ENCODE results near the gene CCDC192.

Gene CCDC192

DNA sequence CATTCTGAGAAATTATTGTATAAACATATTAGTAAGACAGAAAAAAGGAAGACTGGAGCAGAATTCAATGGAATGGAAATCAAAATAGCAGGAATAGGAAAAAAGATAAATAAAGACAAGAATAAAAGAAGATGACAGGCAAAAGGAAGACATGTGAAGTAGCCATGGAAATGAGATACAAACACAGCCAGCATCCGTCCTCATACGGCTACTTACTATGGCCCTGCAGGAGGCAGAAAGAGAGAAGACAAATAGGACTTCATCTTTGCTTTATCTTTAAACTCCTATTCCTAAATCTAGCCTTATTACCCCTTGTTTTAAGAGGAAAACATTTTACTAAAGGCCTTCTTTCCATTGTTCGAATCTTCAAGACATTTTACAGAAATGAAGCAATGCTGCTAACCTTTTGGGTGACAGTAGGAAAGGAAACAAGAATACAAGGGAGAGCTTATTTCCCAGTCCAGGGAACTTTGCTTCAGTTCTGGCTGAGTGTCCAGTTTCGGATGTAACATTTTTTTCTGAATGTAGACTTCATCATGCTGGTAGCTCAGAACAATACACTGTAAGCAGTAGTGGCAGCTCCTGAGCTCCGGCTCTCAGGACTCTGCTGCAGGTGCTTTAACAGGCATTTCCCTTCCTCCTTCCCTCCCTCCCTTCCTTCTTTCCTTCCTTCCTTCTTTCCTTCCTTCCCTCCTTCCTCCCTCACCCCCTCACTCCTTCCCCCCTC is 274.0 kb downstream of the CCDC192 start:
- no peak for DNase-seq

DNA sequence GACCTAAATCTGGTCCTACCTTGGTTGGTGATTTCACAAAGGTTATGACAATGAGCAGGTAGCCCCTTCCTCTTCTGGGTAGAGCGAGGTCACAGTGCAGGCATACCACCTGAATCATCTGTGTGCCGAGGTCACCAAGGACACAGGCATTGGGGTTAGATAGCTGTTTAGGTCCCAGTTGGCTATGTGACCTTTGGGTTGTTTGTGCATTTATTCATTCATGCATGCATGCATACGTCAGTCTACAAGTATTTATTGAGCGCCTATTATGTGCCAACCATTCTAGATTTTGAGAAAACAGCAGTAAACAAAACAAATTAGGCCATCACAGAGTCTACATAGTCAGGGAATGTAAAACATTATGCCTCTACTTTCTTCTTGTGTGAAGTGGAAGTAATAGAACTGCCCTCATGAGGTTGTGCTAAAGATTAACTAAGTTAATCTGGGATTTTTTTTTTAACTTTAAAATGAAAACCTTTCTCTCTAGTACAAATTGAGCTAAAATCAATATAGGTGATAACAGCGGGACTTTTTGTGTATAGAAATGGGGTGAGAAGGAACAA is 275.6 kb downstream of the CCDC192 start:
- TF ChIP-seq, protein P1, sequence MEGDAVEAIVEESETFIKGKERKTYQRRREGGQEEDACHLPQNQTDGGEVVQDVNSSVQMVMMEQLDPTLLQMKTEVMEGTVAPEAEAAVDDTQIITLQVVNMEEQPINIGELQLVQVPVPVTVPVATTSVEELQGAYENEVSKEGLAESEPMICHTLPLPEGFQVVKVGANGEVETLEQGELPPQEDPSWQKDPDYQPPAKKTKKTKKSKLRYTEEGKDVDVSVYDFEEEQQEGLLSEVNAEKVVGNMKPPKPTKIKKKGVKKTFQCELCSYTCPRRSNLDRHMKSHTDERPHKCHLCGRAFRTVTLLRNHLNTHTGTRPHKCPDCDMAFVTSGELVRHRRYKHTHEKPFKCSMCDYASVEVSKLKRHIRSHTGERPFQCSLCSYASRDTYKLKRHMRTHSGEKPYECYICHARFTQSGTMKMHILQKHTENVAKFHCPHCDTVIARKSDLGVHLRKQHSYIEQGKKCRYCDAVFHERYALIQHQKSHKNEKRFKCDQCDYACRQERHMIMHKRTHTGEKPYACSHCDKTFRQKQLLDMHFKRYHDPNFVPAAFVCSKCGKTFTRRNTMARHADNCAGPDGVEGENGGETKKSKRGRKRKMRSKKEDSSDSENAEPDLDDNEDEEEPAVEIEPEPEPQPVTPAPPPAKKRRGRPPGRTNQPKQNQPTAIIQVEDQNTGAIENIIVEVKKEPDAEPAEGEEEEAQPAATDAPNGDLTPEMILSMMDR (IDR thresholded peaks at IDR 0.05; ENCODE audit: low read depth, low read length): no peak
- Histone ChIP-seq H3K27me3 (ENCODE audit: insufficient read depth, low read depth, severe bottlenecking) (no peaks in the 10 kb centered on the region), H3K9me3 (ENCODE audit: severe bottlenecking) (no peaks in the 10 kb centered on the region), H3K36me3 (no peaks in the 10 kb centered on the region), H3K4me3 (ENCODE audit: low read depth, low read length) (no peak overlapping the region), H3K27ac (no peak overlapping the region)
- DNase-seq: no peak

More for the DNA sequence above, 274.0 kb downstream of the CCDC192 start:
- Histone ChIP-seq H3K36me3 (no peaks in the 10 kb centered on the region), H3K27me3 (ENCODE audit: insufficient read depth, low read depth, severe bottlenecking) (no peaks in the 10 kb centered on the region), H3K4me3 (ENCODE audit: low read depth, low read length) (no peak overlapping the region), H3K27ac (no peak overlapping the region), H3K9me3 (ENCODE audit: severe bottlenecking) (no peaks in the 10 kb centered on the region)
- TF ChIP-seq, protein P1 (IDR thresholded peaks at IDR 0.05; ENCODE audit: low read depth, low read length): no peak

DNA sequence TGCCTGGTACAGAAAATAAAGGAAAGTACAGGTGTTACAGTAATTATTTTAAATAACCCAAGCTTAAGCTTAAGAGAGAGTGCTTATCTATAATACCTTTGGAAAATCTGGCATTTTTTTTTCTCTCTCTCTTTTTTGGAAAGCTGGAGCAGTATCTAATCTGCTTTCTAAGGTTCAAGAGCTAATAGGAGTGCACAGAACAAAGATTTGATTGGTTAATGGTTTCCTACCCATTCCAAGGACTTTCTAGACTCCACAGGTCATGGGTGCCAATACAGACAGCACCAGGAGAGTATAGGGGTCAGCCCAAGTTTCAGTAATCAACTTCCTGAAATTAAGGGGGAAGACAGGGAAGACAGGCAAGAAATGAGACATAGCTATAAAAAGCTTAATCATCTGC is 276.3 kb downstream of the CCDC192 start:
- DNase-seq: no peak

DNA sequence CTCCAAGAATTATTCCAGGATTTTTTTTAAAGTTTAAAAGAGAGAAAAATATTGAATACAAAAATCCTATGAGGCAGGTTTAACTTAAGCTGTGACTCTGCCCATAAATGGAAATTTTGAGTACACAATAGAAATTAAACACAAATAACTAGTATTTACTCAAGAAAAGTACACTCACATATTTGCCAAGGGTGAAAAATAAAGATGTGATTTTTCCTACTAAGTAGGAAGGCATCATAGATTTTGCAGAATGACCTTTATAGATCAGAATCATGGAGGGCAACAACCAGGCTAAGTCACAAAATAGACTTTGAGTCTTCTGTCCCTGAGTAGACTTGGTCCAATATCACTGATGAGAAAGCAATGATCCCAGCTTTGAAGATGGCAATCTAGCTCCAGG is 277.7 kb downstream of the CCDC192 start:
- no peak for DNase-seq
- Histone ChIP-seq H3K27me3 (ENCODE audit: insufficient read depth, low read depth, severe bottlenecking) (no peaks in the 10 kb centered on the region), H3K36me3 (no peaks in the 10 kb centered on the region), H3K4me3 (ENCODE audit: low read depth, low read length) (no peak overlapping the region), H3K27ac (no peak overlapping the region), H3K9me3 (ENCODE audit: severe bottlenecking) (no peaks in the 10 kb centered on the region)
- TF ChIP-seq, protein P1 (IDR thresholded peaks at IDR 0.05; ENCODE audit: low read depth, low read length): no peak

More for the DNA sequence above, 276.3 kb downstream of the CCDC192 start:
- H3K27ac ChIP-seq: no peak overlapping the region
- H3K27me3 ChIP-seq (ENCODE audit: insufficient read depth, low read depth, severe bottlenecking): no peaks in the 10 kb centered on the region
- H3K9me3 ChIP-seq (ENCODE audit: severe bottlenecking): no peaks in the 10 kb centered on the region
- no peak overlapping the region for H3K4me3 ChIP-seq (ENCODE audit: low read depth, low read length)
- TF ChIP-seq, protein P1 (IDR thresholded peaks at IDR 0.05; ENCODE audit: low read depth, low read length): no peak
- H3K36me3 ChIP-seq: no peaks in the 10 kb centered on the region

DNA sequence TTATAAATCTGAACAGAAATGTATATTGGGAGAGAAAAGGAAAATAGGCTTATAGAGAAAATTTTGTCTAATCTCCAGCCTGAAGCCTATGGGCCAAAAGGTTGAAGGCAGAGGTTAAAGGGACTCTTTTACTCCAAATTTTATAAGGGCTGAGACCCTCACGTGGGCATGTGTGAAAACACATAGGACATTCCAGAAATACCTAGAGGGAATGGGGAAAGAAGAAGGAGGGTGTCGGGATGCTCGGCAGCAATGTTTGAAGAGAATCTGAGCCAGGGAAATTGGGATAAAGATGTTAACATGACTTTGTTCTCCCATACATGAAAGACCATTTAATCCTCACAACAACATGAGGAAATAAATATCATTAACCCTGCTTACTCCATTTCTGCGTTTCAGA is 278.3 kb downstream of the CCDC192 start:
- H3K9me3 ChIP-seq (ENCODE audit: severe bottlenecking): no peaks in the 10 kb centered on the region
- TF ChIP-seq, protein P1 (IDR thresholded peaks at IDR 0.05; ENCODE audit: low read depth, low read length): no peak
- DNase-seq: no peak
- no peaks in the 10 kb centered on the region for H3K27me3 ChIP-seq (ENCODE audit: insufficient read depth, low read depth, severe bottlenecking)
- no peaks in the 10 kb centered on the region for H3K36me3 ChIP-seq
- H3K4me3 ChIP-seq (ENCODE audit: low read depth, low read length): no peak overlapping the region
- no peak overlapping the region for H3K27ac ChIP-seq

Measured in WERI-Rb-1 (cell line).